Measurements from ENCODE around the gene AK2.

AK2 gene

DNA sequence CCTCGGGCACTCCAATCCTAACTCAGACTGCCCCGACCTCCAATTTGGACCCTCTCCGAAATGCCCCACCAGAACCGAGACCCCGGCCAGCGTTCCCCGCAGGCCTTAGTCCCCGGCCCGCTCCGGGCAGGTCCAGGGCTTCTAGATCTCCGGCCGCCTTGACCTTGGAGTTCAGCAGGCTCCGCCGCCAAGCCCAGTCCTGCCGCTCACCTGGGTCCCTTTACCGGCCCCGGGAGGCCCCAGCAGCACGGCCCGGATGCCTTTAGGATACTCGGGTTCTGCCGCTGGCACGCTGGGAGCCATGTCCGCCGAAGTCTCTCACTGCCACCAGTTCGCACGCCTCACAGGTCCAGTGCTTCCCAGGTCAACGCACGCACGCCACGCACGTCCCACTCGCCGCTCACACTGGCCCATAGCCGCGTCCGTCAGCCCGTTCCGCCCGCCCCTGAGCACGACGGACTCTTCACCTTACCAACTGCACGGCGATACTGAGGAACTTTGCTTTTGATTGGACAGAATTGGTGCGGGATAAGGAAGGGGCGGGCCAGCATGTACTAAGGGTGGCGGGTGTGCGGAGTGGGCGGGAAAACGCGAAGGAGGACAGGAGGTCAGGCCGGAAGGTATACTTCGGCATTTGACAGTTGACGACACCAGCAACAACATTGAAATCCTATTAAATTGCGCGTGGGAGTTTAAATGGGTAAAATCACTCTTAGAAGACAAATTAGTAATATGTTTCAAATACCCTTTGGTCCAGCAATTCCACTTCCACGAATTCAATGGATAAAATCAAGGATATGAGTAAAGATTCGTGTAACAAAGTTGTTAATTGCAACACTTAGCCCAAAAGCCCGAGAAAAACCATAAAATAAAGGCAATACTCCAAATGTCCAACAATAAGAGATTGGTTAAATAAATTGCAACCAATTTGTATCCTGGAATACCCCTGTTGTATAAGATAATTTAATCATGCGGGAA lies at the start of gene AK2:
Gene AK2, minus strand, starts transcription at position 358 of the 978 bp plus-strand sequence. Its CDS starts 55 bp downstream, at position 303.
- Histone ChIP-seq H3K79me2 (ENCODE audit: insufficient read depth, low read depth) (peaks cover 50% of the 10 kb centered on the region), H3K36me3 (ENCODE audit: insufficient read depth) (no peaks in the 10 kb centered on the region; the same call in 1 of the 2 replicates), H3K4me3 (IDR thresholded peaks at IDR 0.05; ENCODE audit: insufficient read depth, low read depth, low read length) (peak within 1 kb of the TSS; percentile 83), H3K27ac (peak within 1 kb of the TSS; percentile 72), H3K27me3 (ENCODE audit: insufficient read depth, low read depth) (no peaks in the 10 kb centered on the region), H3K9ac (peak within 1 kb of the TSS; percentile 91), H2AFZ (ENCODE audit: low read depth) (peak within 1 kb of the TSS; percentile 68), H4K20me1 (ENCODE audit: insufficient read depth) (peaks cover 11% of the 10 kb centered on the region), H3K4me2 (peak within 1 kb of the TSS; percentile 98), H3K4me1 (ENCODE audit: low read depth, poor library complexity, severe bottlenecking) (peaks cover 43% of the 10 kb centered on the region)
- TF ChIP-seq, protein P1, sequence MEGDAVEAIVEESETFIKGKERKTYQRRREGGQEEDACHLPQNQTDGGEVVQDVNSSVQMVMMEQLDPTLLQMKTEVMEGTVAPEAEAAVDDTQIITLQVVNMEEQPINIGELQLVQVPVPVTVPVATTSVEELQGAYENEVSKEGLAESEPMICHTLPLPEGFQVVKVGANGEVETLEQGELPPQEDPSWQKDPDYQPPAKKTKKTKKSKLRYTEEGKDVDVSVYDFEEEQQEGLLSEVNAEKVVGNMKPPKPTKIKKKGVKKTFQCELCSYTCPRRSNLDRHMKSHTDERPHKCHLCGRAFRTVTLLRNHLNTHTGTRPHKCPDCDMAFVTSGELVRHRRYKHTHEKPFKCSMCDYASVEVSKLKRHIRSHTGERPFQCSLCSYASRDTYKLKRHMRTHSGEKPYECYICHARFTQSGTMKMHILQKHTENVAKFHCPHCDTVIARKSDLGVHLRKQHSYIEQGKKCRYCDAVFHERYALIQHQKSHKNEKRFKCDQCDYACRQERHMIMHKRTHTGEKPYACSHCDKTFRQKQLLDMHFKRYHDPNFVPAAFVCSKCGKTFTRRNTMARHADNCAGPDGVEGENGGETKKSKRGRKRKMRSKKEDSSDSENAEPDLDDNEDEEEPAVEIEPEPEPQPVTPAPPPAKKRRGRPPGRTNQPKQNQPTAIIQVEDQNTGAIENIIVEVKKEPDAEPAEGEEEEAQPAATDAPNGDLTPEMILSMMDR (conservative IDR thresholded peaks at IDR 0.05; ENCODE audit: low read depth, low read length): no peak

DNA sequence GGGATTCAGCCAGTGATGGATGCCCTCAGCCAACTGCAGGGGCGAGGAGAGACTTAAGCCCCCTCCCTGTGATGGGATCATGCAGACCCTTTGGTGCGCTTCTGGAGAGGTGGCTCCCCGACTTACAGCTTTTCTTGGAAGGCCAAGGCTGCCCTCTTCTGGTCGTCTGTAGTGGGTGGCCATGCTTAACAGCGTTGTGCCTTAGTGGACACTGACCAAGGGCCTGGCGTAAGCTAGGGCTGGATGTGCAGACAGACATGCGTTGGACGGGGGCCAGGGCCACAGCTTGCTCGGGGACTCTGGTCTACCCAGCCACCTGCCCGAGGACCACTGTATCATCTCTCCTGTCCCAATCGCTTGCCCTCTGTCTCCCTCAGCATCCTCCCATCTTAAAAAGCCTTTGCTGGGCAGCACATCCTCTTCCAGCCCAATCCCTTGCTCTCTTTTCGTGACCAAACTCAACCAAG lies 49.7 kb upstream of the AK2 start:
- TF ChIP-seq, protein P1 (conservative IDR thresholded peaks at IDR 0.05; ENCODE audit: low read depth, low read length): peak; percentile 70
- H3K4me3 ChIP-seq (IDR thresholded peaks at IDR 0.05; ENCODE audit: insufficient read depth, low read depth, low read length): no peak overlapping the region
- H4K20me1 ChIP-seq (ENCODE audit: insufficient read depth): no peaks in the 10 kb centered on the region
- no peak overlapping the region for H3K9ac ChIP-seq
- H3K4me1 ChIP-seq (ENCODE audit: low read depth, poor library complexity, severe bottlenecking): peaks cover 4% of the 10 kb centered on the region
- H2AFZ ChIP-seq (ENCODE audit: low read depth): no peak overlapping the region
- no peaks in the 10 kb centered on the region for H3K36me3 ChIP-seq (ENCODE audit: insufficient read depth)
- H3K4me2 ChIP-seq: no peak overlapping the region
- H3K27me3 ChIP-seq (ENCODE audit: insufficient read depth, low read depth): no peaks in the 10 kb centered on the region; the same call in 1 of the 2 replicates
- H3K27ac ChIP-seq: no peak overlapping the region
- no peaks in the 10 kb centered on the region for H3K79me2 ChIP-seq (ENCODE audit: insufficient read depth, low read depth)

DNA sequence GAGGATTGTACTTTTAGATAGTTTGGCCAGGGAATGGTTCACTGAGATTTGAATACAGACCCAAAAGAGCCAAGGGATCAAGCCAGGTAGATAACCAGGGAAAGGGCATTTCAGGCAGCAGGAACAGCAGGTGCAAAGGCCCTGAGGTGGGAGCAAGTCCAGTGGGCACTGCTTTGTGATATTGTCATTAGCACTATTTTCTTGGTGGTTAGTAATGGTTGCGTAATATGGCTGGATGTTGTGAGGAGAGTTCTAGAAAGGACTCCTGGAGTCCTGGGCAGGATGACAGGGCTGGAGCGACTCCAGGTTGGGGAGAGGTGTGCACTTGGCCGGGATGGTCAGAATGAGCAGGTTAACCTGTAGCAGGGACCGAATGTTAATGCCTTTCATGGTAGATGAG lies 48.6 kb upstream of the AK2 start:
- H4K20me1 ChIP-seq (ENCODE audit: insufficient read depth): no peaks in the 10 kb centered on the region
- TF ChIP-seq, protein P1 (conservative IDR thresholded peaks at IDR 0.05; ENCODE audit: low read depth, low read length): no peak
- no peak overlapping the region for H3K9ac ChIP-seq
- H3K36me3 ChIP-seq (ENCODE audit: insufficient read depth): no peaks in the 10 kb centered on the region
- no peak overlapping the region for H3K27ac ChIP-seq
- H3K79me2 ChIP-seq (ENCODE audit: insufficient read depth, low read depth): no peaks in the 10 kb centered on the region
- no peak overlapping the region for H2AFZ ChIP-seq (ENCODE audit: low read depth)
- H3K4me2 ChIP-seq: no peak overlapping the region
- peaks cover 7% of the 10 kb centered on the region for H3K4me1 ChIP-seq (ENCODE audit: low read depth, poor library complexity, severe bottlenecking)
- no peak overlapping the region for H3K4me3 ChIP-seq (IDR thresholded peaks at IDR 0.05; ENCODE audit: insufficient read depth, low read depth, low read length)
- no peaks in the 10 kb centered on the region; the same call in 1 of the 2 replicates for H3K27me3 ChIP-seq (ENCODE audit: insufficient read depth, low read depth)

DNA sequence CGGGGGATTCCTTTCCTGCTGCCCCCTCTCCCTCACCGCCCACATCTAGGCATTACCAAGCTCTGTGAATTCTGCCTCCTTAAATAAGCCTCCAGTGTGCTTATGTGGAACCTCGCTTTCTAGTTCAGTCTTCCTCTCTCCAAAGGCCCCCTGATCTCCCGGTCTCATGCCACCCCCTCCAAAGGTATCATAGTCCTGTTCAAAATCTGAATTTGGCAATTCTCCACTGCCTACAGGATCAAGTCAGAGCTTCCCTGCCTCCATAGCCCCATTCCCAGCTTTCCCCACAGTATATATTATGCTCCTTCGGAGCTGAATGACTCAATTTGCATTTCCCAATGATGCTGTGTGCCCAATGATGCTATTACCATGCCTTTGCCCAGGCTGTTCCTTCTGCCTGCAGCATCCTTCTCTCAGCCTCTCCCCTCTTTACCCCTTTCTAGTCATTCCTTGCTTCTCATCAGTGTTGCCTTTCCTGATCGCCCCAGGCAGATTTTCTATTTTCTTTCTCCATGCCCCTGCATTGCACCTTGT lies 46.0 kb upstream of the AK2 start:
- no peak overlapping the region for H3K27ac ChIP-seq
- peaks cover 6% of the 10 kb centered on the region for H3K4me1 ChIP-seq (ENCODE audit: low read depth, poor library complexity, severe bottlenecking)
- no peak overlapping the region for H3K9ac ChIP-seq
- TF ChIP-seq, protein P1 (conservative IDR thresholded peaks at IDR 0.05; ENCODE audit: low read depth, low read length): no peak
- no peak overlapping the region for H2AFZ ChIP-seq (ENCODE audit: low read depth)
- H3K36me3 ChIP-seq (ENCODE audit: insufficient read depth): no peaks in the 10 kb centered on the region
- no peak overlapping the region for H3K4me2 ChIP-seq
- no peak overlapping the region for H3K4me3 ChIP-seq (IDR thresholded peaks at IDR 0.05; ENCODE audit: insufficient read depth, low read depth, low read length)
- H3K27me3 ChIP-seq (ENCODE audit: insufficient read depth, low read depth): no peaks in the 10 kb centered on the region; the same call in 1 of the 2 replicates
- H3K79me2 ChIP-seq (ENCODE audit: insufficient read depth, low read depth): no peaks in the 10 kb centered on the region
- no peaks in the 10 kb centered on the region for H4K20me1 ChIP-seq (ENCODE audit: insufficient read depth)
